Effector CD4-positive, alpha-beta T cell (primary cell): Measurements from ENCODE around the gene USP4.
"Not testable (repeated sequence)": the region's sequence is repeated elsewhere in the genome, so short reads cannot be mapped to it uniquely, and the experiment has no call there.

Source experiments
- DNase-seq: peaks from one replicate; pipeline ENCODE4 v3.0.0-alpha.2; 2020

The USP4 gene

DNA sequence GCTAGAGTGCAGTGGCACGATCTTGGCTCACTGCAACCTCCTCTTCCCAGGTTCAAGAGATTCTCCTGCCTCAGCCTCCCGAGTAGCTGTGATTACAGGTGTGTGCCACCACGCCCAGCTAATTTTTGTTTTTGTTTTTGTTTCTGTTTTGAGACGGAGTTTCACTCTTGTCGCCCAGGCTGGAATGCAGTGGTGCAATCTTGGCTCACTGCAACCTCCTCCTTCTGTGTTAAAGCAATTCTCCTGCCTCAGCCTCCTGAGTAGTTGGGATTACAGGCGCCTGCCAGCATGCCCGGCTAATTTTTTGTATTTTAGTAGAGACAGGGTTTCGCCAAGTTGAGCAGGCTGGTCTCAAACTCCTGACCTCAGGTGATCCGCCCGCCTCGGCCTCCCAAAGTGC is 99.8 kb downstream of the USP4 start:
- DNase-seq, result not testable (repeated sequence)

DNA sequence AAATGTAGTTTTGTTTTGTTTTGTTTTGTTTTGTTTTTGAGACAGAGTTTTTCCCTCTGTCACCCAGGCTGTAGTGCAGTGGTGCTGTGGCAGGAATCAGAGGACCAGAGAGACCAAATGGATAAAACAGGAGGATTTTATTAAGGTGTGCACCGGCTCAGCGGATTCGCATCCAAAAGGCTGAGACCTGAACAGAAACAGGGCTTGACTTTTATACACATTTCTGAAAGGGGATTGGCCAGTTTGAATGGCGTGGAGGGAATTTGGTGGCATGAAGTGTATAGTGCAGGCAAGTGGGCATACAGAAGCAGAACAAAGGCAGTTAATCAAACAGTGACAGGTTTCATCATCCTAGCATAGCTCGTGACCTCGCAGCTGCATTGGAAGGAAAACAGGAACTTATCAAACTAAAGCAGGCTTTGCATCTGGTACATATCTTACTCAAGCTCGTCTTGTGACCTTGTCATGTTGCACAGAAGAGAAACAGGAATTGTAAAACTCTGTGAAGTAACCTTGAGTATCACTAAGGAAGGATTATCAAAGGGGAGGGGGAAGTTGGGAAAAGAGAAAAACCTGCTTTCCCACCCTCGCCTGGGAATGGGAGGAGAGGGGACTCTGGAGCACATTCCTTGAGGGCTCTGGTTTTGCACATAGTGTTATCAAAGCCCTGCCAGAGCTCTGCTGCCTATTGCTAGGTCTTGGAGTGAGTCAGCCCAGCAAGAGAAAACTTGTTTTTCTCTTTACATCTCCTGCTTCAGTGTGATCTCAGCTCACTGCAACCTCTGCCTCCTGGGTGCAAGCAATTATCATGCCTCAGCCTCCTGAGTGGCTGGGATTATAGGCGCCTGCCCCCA is 101.4 kb downstream of the USP4 start:
- no peak for DNase-seq

DNA sequence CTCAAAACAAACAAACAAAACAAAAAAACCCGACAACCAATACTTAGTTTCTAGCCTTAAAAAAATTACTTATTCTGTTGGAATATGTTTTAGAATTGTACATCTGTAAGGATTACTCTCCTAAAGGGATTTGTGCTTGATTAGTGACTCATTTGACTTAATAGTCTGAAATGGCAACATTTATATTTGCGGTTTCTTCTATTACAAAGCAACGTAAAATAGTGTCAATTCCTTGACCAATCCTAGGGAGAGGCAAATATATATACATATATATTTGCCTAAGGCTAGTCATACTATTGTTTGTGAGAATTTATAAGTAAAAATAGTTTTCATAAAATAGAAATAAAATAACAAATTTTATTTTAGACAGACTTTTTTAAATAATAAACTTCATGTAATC is 102.5 kb downstream of the USP4 start:
- DNase-seq, result no peak

DNA sequence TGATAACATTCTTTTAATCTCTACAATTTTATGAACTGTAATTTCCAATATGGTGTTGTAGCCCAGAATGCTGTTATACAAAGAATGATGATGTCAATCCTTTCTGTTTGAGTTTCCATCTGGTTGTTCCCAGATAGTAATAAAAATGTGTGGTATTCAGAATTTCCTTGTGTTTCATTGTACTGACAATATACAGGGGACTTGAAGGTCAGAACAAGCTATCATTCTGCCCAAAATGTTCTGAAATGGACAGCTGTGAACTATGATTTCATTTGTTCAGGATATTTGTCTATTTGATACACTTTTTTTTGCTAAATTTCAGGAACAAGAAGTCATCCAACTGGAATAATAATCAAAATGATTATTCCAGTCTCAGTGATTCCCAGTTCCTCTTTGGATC is 103.6 kb downstream of the USP4 start:
- no peak for DNase-seq

DNA sequence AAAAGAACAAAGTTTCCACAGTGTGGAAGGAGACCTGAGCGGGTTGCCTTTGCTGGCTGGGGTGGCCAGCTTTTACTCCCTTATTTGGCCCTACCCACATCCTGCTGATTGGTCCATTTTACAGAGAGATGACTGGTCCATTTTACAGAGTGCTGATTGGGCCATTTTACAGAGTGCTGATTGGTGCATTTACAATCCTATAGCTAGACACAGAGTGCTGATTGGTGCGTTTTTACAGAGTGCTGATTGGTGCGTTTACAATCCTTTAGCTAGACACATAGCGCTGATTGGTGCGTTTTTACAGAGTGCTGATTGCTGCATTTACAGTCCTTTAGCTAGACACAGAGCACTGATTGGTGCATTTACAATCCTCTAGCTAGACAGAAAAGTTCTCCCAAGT is 111.0 kb downstream of the USP4 start:
- DNase-seq, result not testable (repeated sequence)
